ENCODE results near the gene CLEC4C.
"Not testable (repeated sequence)": the region's sequence is repeated elsewhere in the genome, so short reads cannot be mapped to it uniquely, and the experiment has no call there.

The CLEC4C gene, protein sequence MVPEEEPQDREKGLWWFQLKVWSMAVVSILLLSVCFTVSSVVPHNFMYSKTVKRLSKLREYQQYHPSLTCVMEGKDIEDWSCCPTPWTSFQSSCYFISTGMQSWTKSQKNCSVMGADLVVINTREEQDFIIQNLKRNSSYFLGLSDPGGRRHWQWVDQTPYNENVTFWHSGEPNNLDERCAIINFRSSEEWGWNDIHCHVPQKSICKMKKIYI

DNA sequence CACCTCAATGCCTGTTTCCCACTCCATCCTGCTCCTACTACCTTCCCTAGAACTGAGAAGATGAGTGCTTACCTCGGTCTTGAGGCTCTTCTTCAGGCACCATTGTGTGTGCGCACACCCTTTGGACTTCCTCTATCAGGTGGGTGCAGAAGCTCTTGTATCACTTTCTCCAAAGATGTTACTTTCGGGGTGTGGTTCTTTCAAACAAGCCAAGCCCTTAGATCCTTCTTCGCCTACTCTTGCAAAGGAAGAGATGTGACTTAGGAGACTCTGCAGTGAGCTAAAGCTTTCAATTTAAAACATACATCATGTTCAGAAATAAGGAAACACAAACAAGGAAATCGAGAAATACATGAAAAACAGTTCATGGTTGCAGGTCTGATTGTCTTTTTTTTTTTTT is at the start of gene CLEC4C:
TSS of gene CLEC4C (minus strand) at position 130 of the 400 bp plus-strand sequence. CDS start at position 103, 27 bp downstream.
- DNase-seq: no peak

- no peak for DNase-seq
Measured at GRCh38 chr12:7793211-7793610, 46.0 kb upstream of the CLEC4C start.

- not testable (repeated sequence) for DNase-seq
Measured at GRCh38 chr12:7788884-7789528, 41.8 kb upstream of the CLEC4C start, which contains the start of gene NANOG. Gene NANOG, plus strand, starts transcription at chr12:7789402. Its CDS starts 213 bp downstream, at chr12:7789615.

DNA sequence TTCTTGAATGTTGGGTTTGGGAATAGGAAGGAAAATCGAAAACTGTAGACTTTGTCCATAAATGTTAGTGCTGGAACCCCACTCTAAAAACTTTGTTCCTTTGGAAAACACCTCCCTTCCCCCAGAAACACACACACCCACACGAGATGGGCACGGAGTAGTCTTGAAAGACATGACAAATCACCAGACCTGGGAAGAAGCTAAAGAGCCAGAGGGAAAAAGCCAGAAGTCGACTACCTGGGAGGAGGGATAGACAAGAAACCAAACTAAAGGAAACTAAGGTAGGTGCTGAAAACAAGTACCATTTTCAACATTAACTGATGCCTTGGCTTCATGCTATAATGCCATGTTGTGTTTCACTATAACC is 41.1 kb upstream of the CLEC4C start:
- DNase-seq: no peak

- no peak for DNase-seq
Measured at GRCh38 chr12:7787574-7788293, 40.6 kb upstream of the CLEC4C start.

- DNase-seq: no peak
Measured at GRCh38 chr12:7784701-7785100, 37.5 kb upstream of the CLEC4C start.

- not testable (repeated sequence) for DNase-seq
Measured at GRCh38 chr12:7783433-7783832, 36.3 kb upstream of the CLEC4C start.

DNA sequence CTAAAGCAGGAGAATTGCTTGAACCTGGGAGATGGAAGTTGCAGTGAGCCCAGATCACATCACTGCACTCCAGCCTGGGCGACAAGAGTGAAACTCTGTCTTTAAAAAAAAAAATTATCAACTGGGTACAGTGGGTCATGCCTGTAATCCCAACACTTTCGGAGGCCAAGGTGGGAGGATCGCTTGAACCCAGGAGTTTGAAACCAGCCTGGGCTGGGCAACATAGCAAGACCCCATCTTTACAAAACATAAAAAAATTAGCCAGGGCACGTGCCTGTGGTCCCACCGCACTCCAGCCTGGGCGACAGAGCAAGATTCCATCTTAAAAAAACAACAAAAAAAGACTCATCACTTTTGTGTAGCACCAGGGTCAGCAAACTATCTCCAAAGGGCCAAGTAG is 34.9 kb upstream of the CLEC4C start:
- no peak for DNase-seq

- no peak for DNase-seq
Measured at GRCh38 chr12:7781274-7781673, 34.1 kb upstream of the CLEC4C start.

- DNase-seq: no peak
Measured at GRCh38 chr12:7769999-7770398, 22.8 kb upstream of the CLEC4C start.

GRCh38 chr12:7758766-7759140 is 11.6 kb upstream of the CLEC4C start:
- no peak for DNase-seq

GRCh38 chr12:7756993-7757392 is 9.8 kb upstream of the CLEC4C start:
- no peak for DNase-seq

- DNase-seq: not testable (repeated sequence)
Measured at GRCh38 chr12:7755668-7756067, 8.5 kb upstream of the CLEC4C start.

DNA sequence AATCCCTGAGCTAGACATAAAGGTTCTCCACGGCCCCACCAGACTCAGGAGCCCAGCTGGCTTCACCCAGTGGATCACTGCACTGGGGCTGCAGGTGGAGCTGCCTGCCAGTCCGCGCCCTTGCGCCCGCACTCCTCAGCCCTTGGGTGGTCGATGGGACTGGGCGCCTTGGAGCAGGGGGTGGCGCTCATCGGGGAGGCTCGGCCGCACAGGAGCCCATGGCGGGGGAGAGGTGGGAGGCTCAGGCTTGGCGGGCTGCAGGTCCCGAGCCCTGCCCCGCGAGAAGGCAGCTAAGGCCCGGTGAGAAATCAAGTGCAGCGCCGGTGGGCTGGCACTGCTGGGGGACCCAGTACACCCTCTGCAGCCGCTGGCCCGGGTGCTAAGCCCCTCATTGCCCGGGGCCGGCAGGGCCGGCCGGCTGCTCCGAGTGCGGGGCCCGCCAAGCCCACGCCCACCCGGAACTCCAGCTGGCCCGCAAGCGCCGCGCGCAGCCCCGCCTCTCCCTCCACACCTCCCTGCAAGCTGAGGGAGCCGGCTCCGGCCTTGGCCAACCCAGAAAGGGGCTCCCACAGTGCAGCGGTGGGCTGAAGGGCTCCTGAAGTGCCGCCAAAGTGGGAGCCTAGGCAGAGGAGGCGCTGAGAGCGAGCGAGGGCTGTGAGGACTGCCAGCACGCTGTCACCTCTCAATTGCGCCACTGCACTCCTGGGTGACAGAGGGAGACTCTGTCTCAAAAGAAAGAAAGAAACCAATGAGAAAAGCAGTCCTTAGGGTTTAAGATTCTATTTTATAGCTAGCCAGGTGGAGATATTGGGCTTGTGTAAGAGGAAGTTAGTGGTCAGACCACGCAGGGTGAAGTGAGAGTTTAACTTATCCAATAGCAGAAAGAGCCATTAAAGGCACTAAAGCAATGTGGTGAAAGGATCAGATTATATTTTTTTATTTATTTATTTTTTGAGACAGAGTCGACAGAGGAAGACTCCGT is 5.1 kb upstream of the CLEC4C start:
- DNase-seq: not testable (repeated sequence)

- no peak for DNase-seq
Measured at GRCh38 chr12:7751394-7751793, 4.2 kb upstream of the CLEC4C start.

DNA sequence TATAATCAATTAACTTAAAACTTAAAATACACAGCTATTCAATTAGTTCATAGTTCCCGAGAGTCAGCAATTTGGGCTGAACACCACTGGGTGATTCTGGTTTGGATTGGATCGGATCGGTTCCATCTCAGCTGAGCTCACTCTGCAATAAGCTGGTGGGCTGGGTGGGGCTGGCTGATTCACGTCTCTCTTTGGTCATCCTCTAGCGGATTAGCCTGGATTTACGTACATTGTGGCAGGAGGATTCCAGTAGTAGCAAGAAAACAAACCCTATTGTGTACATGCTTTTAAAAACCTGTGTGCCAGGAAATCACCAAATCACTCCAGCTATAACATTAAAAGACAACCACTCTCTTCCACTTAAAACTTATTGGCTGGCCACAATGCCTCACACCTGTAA is 3.2 kb upstream of the CLEC4C start:
- DNase-seq: no peak

DNA sequence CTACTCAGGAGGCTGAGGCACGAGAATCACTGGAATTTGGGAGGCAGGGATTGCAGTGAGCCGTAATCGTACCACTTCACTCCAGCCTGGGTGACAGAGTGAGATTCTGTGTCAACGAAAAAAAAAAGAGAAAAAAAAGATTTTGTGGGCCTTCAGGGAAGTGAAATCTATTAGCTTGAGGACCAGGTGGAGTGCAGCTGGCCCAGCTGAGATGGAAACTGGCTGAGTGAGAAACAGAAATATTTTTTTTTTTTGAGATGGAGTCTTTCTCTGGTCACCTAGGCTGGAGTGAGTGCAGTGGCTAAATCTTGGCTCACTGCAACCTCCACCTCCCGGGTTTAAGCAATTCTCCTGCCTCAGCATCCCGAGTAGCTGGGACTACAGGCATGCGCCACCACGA is 2.3 kb upstream of the CLEC4C start:
- DNase-seq: no peak

- no peak for DNase-seq
Measured at GRCh38 chr12:7748852-7749251, 1.7 kb upstream of the CLEC4C start.

- no peak for DNase-seq
Measured at GRCh38 chr12:7732993-7733392, 14.2 kb downstream of the CLEC4C start.

- DNase-seq: no peak
Measured at GRCh38 chr12:7731486-7731885, 15.7 kb downstream of the CLEC4C start.

DNA sequence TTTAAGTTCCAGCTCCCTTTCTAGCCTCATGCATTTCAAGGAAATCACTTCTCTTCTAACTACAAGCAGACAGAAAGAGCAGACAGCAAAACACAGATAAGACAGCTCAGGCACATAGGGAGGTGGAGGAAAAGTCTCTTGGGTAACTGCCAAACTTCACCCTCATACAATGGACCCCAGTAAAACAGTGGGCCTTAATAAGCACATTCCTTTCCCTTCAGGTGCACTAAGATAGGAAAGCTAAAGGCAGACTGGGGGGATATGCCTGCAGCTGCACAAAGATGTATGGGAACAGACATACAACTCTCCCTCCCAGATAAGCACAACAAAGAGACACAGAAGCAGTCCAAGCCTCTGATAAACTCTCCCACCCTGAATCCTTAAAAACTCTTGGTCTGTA is 16.2 kb downstream of the CLEC4C start:
- DNase-seq: not testable (repeated sequence)

GRCh38 chr12:7729746-7730145 is 17.4 kb downstream of the CLEC4C start:
- DNase-seq: no peak

DNA sequence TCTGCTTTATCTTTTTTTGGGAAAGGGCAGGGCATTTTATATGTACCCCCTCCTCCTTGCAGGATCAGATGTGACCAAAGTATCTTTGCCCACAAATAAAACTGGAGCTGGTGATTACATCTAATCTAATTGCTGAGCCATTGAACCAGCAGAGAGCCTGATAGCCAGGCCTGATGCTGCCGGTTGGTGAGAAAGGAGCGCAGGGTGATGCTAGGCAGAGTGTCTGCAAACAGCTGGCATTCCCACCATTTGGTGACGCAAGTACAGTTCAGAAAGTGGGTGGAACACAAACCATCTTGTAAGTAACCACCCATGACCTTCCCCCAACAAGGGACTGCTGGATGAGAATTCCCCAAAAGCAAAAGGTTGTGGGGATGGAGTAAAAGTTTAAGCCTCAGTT is 23.2 kb downstream of the CLEC4C start:
- DNase-seq: no peak
